Neuronal stem cell (in vitro differentiated cells): ENCODE measurements around the gene ATG10.
"Not testable (repeated sequence)": the region's sequence is repeated elsewhere in the genome, so short reads cannot be mapped to it uniquely, and the experiment has no call there.

Experiments used
- DNase-seq: peaks from one replicate; pipeline ENCODE4 v3.0.0-alpha.2; 2013; ENCODE audit warnings: low spot score
- H2AFZ ChIP-seq: one replicate; pipeline ENCODE4 v1.6.1; 2013; ENCODE audit warnings: mild to moderate bottlenecking, low read length, inconsistent platforms
- H2AK5ac ChIP-seq: 2 replicates; pipeline ENCODE4 v1.6.1; 2013; ENCODE audit warnings: low read depth, mild to moderate bottlenecking, inconsistent platforms, low read length, moderate library complexity, mixed read lengths
- H2BK120ac ChIP-seq: 2 replicates; pipeline ENCODE4 v1.6.1; 2013; ENCODE audit warnings: low read depth, mild to moderate bottlenecking, inconsistent platforms, low read length, moderate library complexity, mixed read lengths
- H2BK12ac ChIP-seq: one replicate; pipeline ENCODE4 v1.6.1; 2013; ENCODE audit warnings: low read length, inconsistent platforms
- H2BK15ac ChIP-seq: 2 replicates; pipeline ENCODE4 v1.6.1; 2013; ENCODE audit warnings: mild to moderate bottlenecking, low read length, inconsistent platforms, mixed read lengths
- H2BK5ac ChIP-seq: one replicate; pipeline ENCODE4 v1.6.1; 2013; ENCODE audit warnings: inconsistent platforms, mild to moderate bottlenecking, low read length, moderate library complexity
- H3K14ac ChIP-seq: one replicate; pipeline ENCODE4 v1.6.1; 2013; ENCODE audit warnings: low read length, inconsistent platforms
- H3K18ac ChIP-seq: 2 replicates; pipeline ENCODE4 v1.6.1; 2013; ENCODE audit warnings: low read length, inconsistent platforms
- H3K23ac ChIP-seq: 2 replicates; pipeline ENCODE4 v1.6.1; 2013; ENCODE audit warnings: low read depth, mild to moderate bottlenecking, mixed read lengths, low read length, inconsistent platforms; ENCODE audit not compliant: poor library complexity
- H3K27ac ChIP-seq: replicated peaks from 3 replicates; pipeline ENCODE4 v1.5.1; 2013; ENCODE audit warnings: low read length, inconsistent platforms
- H3K27me3 ChIP-seq, 3 experiments: 2 replicates each; pipeline ENCODE4 v1.6.1; 2013; ENCODE audit warnings: low read length in 3 of 3, mild to moderate bottlenecking in 2 of 3, inconsistent platforms in 1 of 3, low read depth in 1 of 3, mixed read lengths in 1 of 3, moderate library complexity in 1 of 3; ENCODE audit not compliant: control insufficient read depth in 3 of 3, insufficient read depth in 3 of 3
- H3K36me3 ChIP-seq, 2 donors: replicated peaks in 1 of 2; 2 replicates each; pipeline ENCODE4 v1.6.1; 2013; ENCODE audit warnings: low read length in 2 of 2; ENCODE audit not compliant: control insufficient read depth in 2 of 2, insufficient read depth in 2 of 2
- H3K4ac ChIP-seq: 2 replicates; pipeline ENCODE4 v1.6.1; 2013; ENCODE audit warnings: inconsistent platforms, mild to moderate bottlenecking, low read length, moderate library complexity
- H3K4me1 ChIP-seq, 2 donors: 1 replicate in 1 of 2; 2 replicates in 1 of 2; pipeline ENCODE4 v1.6.1; 2013; ENCODE audit warnings: low read length in 2 of 2, low read depth in 1 of 2; ENCODE audit not compliant: control insufficient read depth in 2 of 2, insufficient read depth in 1 of 2
- H3K4me2 ChIP-seq: one replicate; pipeline ENCODE4 v1.6.1; 2013; ENCODE audit warnings: mild to moderate bottlenecking, low read length, inconsistent platforms; ENCODE audit not compliant: insufficient read depth, poor library complexity, severe bottlenecking
- H3K4me3 ChIP-seq, 2 donors: 2 replicates each; pipeline ENCODE4 v1.5.1; 2013; ENCODE audit warnings: low read length in 2 of 2, mild to moderate bottlenecking in 2 of 2, inconsistent platforms in 1 of 2, moderate library complexity in 1 of 2
- H3K79me1 ChIP-seq: one replicate; pipeline ENCODE4 v1.6.1; 2013; ENCODE audit warnings: low read depth, mild to moderate bottlenecking, inconsistent platforms, low read length, moderate library complexity
- H3K9ac ChIP-seq: one replicate; pipeline ENCODE4 v1.6.1; 2013; ENCODE audit warnings: mild to moderate bottlenecking, low read depth, low read length, inconsistent platforms; ENCODE audit not compliant: poor library complexity
- H3K9me3 ChIP-seq, 2 donors: replicated peaks in 1 of 2; 2 replicates each; pipeline versions ENCODE3 to v1.6.1; 2013; ENCODE audit warnings: low read length in 2 of 2, mild to moderate bottlenecking in 2 of 2, inconsistent platforms in 1 of 2, low read depth in 1 of 2, mixed read lengths in 1 of 2, moderate library complexity in 1 of 2; ENCODE audit not compliant: control insufficient read depth in 2 of 2, insufficient read depth in 1 of 2
- H4K8ac ChIP-seq: one replicate; pipeline ENCODE4 v1.6.1; 2013; ENCODE audit warnings: low read depth, mild to moderate bottlenecking, inconsistent platforms, low read length, moderate library complexity
- H4K91ac ChIP-seq: one replicate; pipeline ENCODE4 v1.6.1; 2013; ENCODE audit warnings: low read length, low read depth, mild to moderate bottlenecking, inconsistent platforms; ENCODE audit not compliant: poor library complexity
- WGBS, 2 donors: extraction: QIAGEN DNeasy Blood & Tissue Kit; methylation state at CpG; one replicate each; pipeline ENCODE4 v1.1.7; 2013; ENCODE audit warnings: missing lambda C conversion rate in 2 of 2, mixed read lengths in 1 of 2; ENCODE audit not compliant: insufficient read length in 2 of 2, insufficient replicate concordance in 1 of 2; ENCODE audit errors: extremely low coverage in 2 of 2; 5-methylcytosine and 5-hydroxymethylcytosine counted together

ATG10 gene

GRCh38 chr5:82109915-82110314, 138.1 kb downstream of the ATG10 start:
- H3K14ac ChIP-seq, H2BK15ac ChIP-seq, H3K27me3 ChIP-seq, DNase-seq, H3K9ac ChIP-seq, H2BK12ac ChIP-seq, H2BK120ac ChIP-seq, H2AK5ac ChIP-seq, H3K4me3 ChIP-seq, H2AFZ ChIP-seq, H4K8ac ChIP-seq, H3K4ac ChIP-seq, H3K4me1 ChIP-seq, H2BK5ac ChIP-seq, H3K18ac ChIP-seq, H3K36me3 ChIP-seq, H3K9me3 ChIP-seq, H3K79me1 ChIP-seq, H4K91ac ChIP-seq, H3K4me2 ChIP-seq, H3K23ac ChIP-seq, H3K27ac ChIP-seq: not testable (repeated sequence)
- no CpG with 5 or more reads among the region's 2 CpGs for WGBS, 2 donors

GRCh38 chr5:82111191-82111590, 139.4 kb downstream of the ATG10 start:
- H3K9me3 ChIP-seq, result no peaks in the 10 kb centered on the region
- no peak overlapping the region for H2BK15ac ChIP-seq

GRCh38 chr5:82115858-82116257, 144.0 kb downstream of the ATG10 start:
- Histone ChIP-seq H3K23ac (no peak overlapping the region), H4K91ac (no peak overlapping the region), H3K36me3 (no peaks in the 10 kb centered on the region), H2BK15ac (no peak overlapping the region), H3K14ac (no peak overlapping the region), H3K9me3 (no peaks in the 10 kb centered on the region), H3K27me3 (no peaks in the 10 kb centered on the region), H4K8ac (peak overlapping the region; percentile 0), H2AFZ (no peak overlapping the region), H3K4me2 (no peak overlapping the region), H2AK5ac (no peak overlapping the region), H3K4ac (no peak overlapping the region), H3K27ac (no peak overlapping the region), H3K79me1 (no peaks in the 10 kb centered on the region), H2BK120ac (no peak overlapping the region), H3K4me3 (no peak overlapping the region), H2BK5ac (no peak overlapping the region), H2BK12ac (no peak overlapping the region), H3K9ac (no peak overlapping the region), H3K4me1 (no peaks in the 10 kb centered on the region), H3K18ac (no peak overlapping the region)
- no CpG with 5 or more reads among the region's 1 CpG for WGBS, 2 donors
- no peak for DNase-seq

More at GRCh38 chr5:82111191-82111590, 139.4 kb downstream of the ATG10 start:
- no peak overlapping the region for H3K4me2 ChIP-seq
- no peaks in the 10 kb centered on the region for H3K79me1 ChIP-seq
- H3K4ac ChIP-seq, result no peak overlapping the region
- H3K23ac ChIP-seq, result no peak overlapping the region
- no CpG with 5 or more reads among the region's 2 CpGs for WGBS, 2 donors
- H2BK120ac ChIP-seq, result no peak overlapping the region
- no peaks in the 10 kb centered on the region for H3K36me3 ChIP-seq
- no peaks in the 10 kb centered on the region for H3K27me3 ChIP-seq
- H3K18ac ChIP-seq, result no peak overlapping the region
- H2BK12ac ChIP-seq, result no peak overlapping the region
- H4K91ac ChIP-seq, result no peak overlapping the region
- H3K4me1 ChIP-seq, result peaks cover 1 to 5% of the 10 kb centered on the region in 2 donors
- no peak overlapping the region for H2AK5ac ChIP-seq
- H3K4me3 ChIP-seq, result no peak overlapping the region
- H2BK5ac ChIP-seq, result no peak overlapping the region
- no peak overlapping the region for H4K8ac ChIP-seq
- no peak overlapping the region for H3K9ac ChIP-seq
- peak overlapping the region; percentile 8 for H2AFZ ChIP-seq
- no peak for DNase-seq
- H3K27ac ChIP-seq, result no peak overlapping the region
- no peak overlapping the region for H3K14ac ChIP-seq

GRCh38 chr5:82119889-82120288, 148.1 kb downstream of the ATG10 start:
- Histone ChIP-seq H3K4me3 (no peak overlapping the region), H2BK5ac (no peak overlapping the region), H2BK15ac (no peak overlapping the region), H3K36me3 (no peaks in the 10 kb centered on the region), H3K4ac (no peak overlapping the region), H2AK5ac (no peak overlapping the region), H2BK12ac (no peak overlapping the region), H3K4me2 (no peak overlapping the region), H3K9ac (no peak overlapping the region), H3K27me3 (no peaks in the 10 kb centered on the region), H4K91ac (no peak overlapping the region), H3K9me3 (no peaks in the 10 kb centered on the region), H3K18ac (no peak overlapping the region), H3K79me1 (no peaks in the 10 kb centered on the region), H2AFZ (no peak overlapping the region), H2BK120ac (no peak overlapping the region), H3K14ac (no peak overlapping the region), H3K27ac (no peak overlapping the region), H3K23ac (no peak overlapping the region), H4K8ac (no peak overlapping the region), H3K4me1 (no peaks in the 10 kb centered on the region)
- WGBS, 2 donors, result no CpG with 5 or more reads among the region's 4 CpGs
- DNase-seq, result no peak
